ENCODE measurements around the gene CREM.
"Not testable (repeated sequence)": the region's sequence is repeated elsewhere in the genome, so short reads cannot be mapped to it uniquely, and the experiment has no call there.

CREM gene

GRCh38 chr10:35195361-35196306 is 69.0 kb downstream of the CREM start:
- peak; percentile 97 for DNase-seq

- no peak for DNase-seq
Measured at GRCh38 chr10:35200487-35200886, 73.8 kb downstream of the CREM start.

GRCh38 chr10:35201234-35201633 is 74.6 kb downstream of the CREM start:
- DNase-seq, result no peak

- DNase-seq, result no peak
Measured at GRCh38 chr10:35202050-35202449, 75.4 kb downstream of the CREM start.

GRCh38 chr10:35203745-35204144 is 77.1 kb downstream of the CREM start:
- no peak for DNase-seq

- no peak for DNase-seq
Measured at GRCh38 chr10:35204650-35205319, 78.1 kb downstream of the CREM start.

GRCh38 chr10:35206274-35206673 is 79.6 kb downstream of the CREM start:
- no peak for DNase-seq

GRCh38 chr10:35208536-35208935 is 81.9 kb downstream of the CREM start:
- DNase-seq, result peak; percentile 17

GRCh38 chr10:35208949-35209613 is 82.4 kb downstream of the CREM start:
- DNase-seq, result no peak

GRCh38 chr10:35210961-35211360 is 84.3 kb downstream of the CREM start:
- DNase-seq, result no peak

- DNase-seq, result peak; percentile 40
Measured at GRCh38 chr10:35211390-35211789, 84.7 kb downstream of the CREM start.

GRCh38 chr10:35212856-35213255 is 86.2 kb downstream of the CREM start:
- DNase-seq, result peak; percentile 30

- DNase-seq, result no peak
Measured at GRCh38 chr10:35213699-35214098, 87.1 kb downstream of the CREM start.

GRCh38 chr10:35214607-35215020 is 88.0 kb downstream of the CREM start:
- no peak for DNase-seq

- DNase-seq, result no peak
Measured at GRCh38 chr10:35215107-35215506, 88.5 kb downstream of the CREM start.

GRCh38 chr10:35216303-35216905 is 89.8 kb downstream of the CREM start:
- peak; percentile 43 for DNase-seq

GRCh38 chr10:35216956-35217355 is 90.3 kb downstream of the CREM start:
- DNase-seq, result not testable (repeated sequence)

GRCh38 chr10:35217455-35217854 is 90.8 kb downstream of the CREM start:
- peak; percentile 14 for DNase-seq

GRCh38 chr10:35218339-35218955 is 91.8 kb downstream of the CREM start:
- DNase-seq, result peak; percentile 95

- DNase-seq, result no peak
Measured at GRCh38 chr10:35219292-35219691, 92.6 kb downstream of the CREM start.

- DNase-seq, result no peak
Measured at GRCh38 chr10:35219891-35220890, 93.5 kb downstream of the CREM start.

Measured in suppressor macrophage treated with lipopolysaccharide for 4 hours (primary cell).